Upper lobe of left lung (tissue), 6 donors: ENCODE data around the gene MRPL17. TPM values are rescaled to one million over a fixed set of nuclear protein-coding genes. Genes with fewer than 3 reads are reported as not detected.
A peak's percentile ranks its signal among the peaks of the same experiment; 100 is the strongest.

Experiments
- ATAC-seq, 2 donors: fragments of 200-7000 bp; cut with Tn5 transposase; one replicate each; pipeline ENCODE4 v1.9.1; 2022; ENCODE audit warnings: mild to moderate bottlenecking in 2 of 2, moderate library complexity in 2 of 2; ENCODE audit not compliant: low FRiP score in 2 of 2
- DNase-seq, 2 donors: peaks; one replicate each; pipeline ENCODE4 v3.0.0-alpha.2; 2019 to 2020
- H3K27ac ChIP-seq, 4 donors: fragments of 200-600 bp; sonication (generic); one replicate each; pipeline ENCODE4 v1.5.1; 2016 to 2019
- H3K27me3 ChIP-seq, 4 donors: fragments of 200-600 bp; sonication (generic); one replicate each; pipeline ENCODE4 v1.5.1; 2017 to 2019
- H3K36me3 ChIP-seq, 4 donors: fragments of 200-600 bp; sonication (generic); one replicate each; pipeline ENCODE4 v1.5.1; 2016 to 2019
- H3K4me1 ChIP-seq, 4 donors: fragments of 200-600 bp; sonication (generic); one replicate each; pipeline ENCODE4 v1.5.1; 2018 to 2019
- H3K4me3 ChIP-seq, 4 donors: fragments of 200-600 bp; sonication (generic); one replicate each; pipeline ENCODE4 v1.5.1; 2017 to 2019; ENCODE audit warnings: mild to moderate bottlenecking in 2 of 4, moderate library complexity in 1 of 4
- H3K9me3 ChIP-seq, 4 donors: fragments of 200-600 bp; sonication (generic); one replicate each; pipeline ENCODE4 v1.5.1; 2018 to 2019
- CTCF ChIP-seq, 6 experiments: fragments of 450-650 bp in 4 of 6; fragments of 200-600 bp in 2 of 6; sonication (generic) in 2 of 6; IDR thresholded peaks; one replicate each; pipeline ENCODE4 v1.5.1; 2016 to 2019; ENCODE audit warnings: antibody characterized with exemption in 6 of 6
- EP300 ChIP-seq, 4 donors: sonication (generic); formaldehyde crosslinking; IDR thresholded peaks; one replicate each; pipeline ENCODE4 v1.5.1; 2017; ENCODE audit warnings: antibody characterized with exemption in 4 of 4, control low read depth in 2 of 4
- POLR2A ChIP-seq, 4 donors: fragments of 450-650 bp; IDR thresholded peaks; one replicate each; pipeline ENCODE4 v1.5.1; 2016 to 2017; ENCODE audit warnings: antibody characterized with exemption in 4 of 4, mild to moderate bottlenecking in 2 of 4
- POLR2AphosphoS5 ChIP-seq, 2 donors: sonication (generic); formaldehyde crosslinking; IDR thresholded peaks; one replicate each; pipeline ENCODE4 v1.5.1; 2017; ENCODE audit warnings: antibody characterized with exemption in 2 of 2
- WGBS, 2 donors: methylation state at CpG; one replicate each; pipeline ENCODE4 v1.1.5; 2017 to 2018; 5-methylcytosine and 5-hydroxymethylcytosine counted together
- total RNA-seq, 6 donors: library from RNA; depleted of rRNA in 4 of 6; stranded (reverse); fragments of >200 nt in 4 of 6; gene quantifications; one replicate each; pipeline versions ENCODE4 v1.1.0 to v1.2.1, GENCODE V29; 2016 to 2021
- donor health status: DM: no; HTN: no; CAD: no; lungs with moderate emphysema.
- donor health status: DM: no; HTN: yes; CAD: no; lungs with severe emphysema.

MRPL17 gene
- total RNA-seq, 6 donors from 2014 or later: 12.6 to 49.2 (median 22.8) TPM

DNA sequence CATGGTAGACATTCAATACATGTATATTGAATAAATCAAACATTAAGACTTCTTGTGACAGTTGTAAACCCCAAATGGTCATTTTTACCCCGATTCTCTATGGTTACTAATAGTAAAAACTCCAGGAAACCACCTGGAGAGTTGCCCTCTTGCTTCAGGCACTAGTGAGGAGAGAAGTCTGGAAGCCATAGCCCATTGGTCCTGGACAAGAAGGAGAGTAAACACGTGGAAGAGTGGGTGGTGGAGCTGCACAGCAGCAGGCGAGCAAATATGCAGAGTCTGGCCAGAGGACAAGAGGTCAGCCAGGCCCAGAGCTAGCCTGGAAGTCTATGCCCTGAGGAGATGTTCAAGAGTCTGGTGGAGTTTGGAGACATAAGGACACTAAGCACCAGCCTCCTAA, 45.3 kb downstream of the MRPL17 start:
- peak in 1 of 2 donors; percentile 77 for ATAC-seq
- TF ChIP-seq POLR2A (IDR thresholded peaks at IDR 0.05): no peak
- TF ChIP-seq POLR2AphosphoS5 (IDR thresholded peaks at IDR 0.05): peak in 1 of 2 donors; percentile 24
- Histone ChIP-seq H3K9me3 (no peaks in the 10 kb centered on the region), H3K4me1 (peaks cover 33 to 51% (median 44%) of the 10 kb centered on the region in 4 donors), H3K36me3 (peaks cover 0 to 21% (median 2%) of the 10 kb centered on the region in 4 donors), H3K27ac (peak overlapping the region in 3 of 4 donors; percentile 12 to 43 (median 27)), H3K27me3 (no peaks in the 10 kb centered on the region), H3K4me3 (no peak overlapping the region)
- WGBS, 2 donors: 24 to 35% methylated on average over 3 of the region's 3 CpGs
- DNase-seq: peak in 1 of 2 donors; percentile 77

GRCh38 chr11:6636480-6636879, 46.7 kb downstream of the MRPL17 start:
- Histone ChIP-seq H3K27ac (peak overlapping the region; percentile 43 to 75 (median 71)), H3K4me1 (peaks cover 33 to 48% (median 44%) of the 10 kb centered on the region in 4 donors), H3K27me3 (no peaks in the 10 kb centered on the region), H3K36me3 (peaks cover 0 to 34% (median 7%) of the 10 kb centered on the region in 4 donors), H3K4me3 (no peak overlapping the region), H3K9me3 (no peaks in the 10 kb centered on the region)
- no peak for DNase-seq
- no peak for ATAC-seq
- 83 to 87% methylated on average over 3 of the region's 3 CpGs for whole genome bisulfite sequencing, 2 donors
- TF ChIP-seq CTCF (IDR thresholded peaks at IDR 0.05) (no peak), EP300 (IDR thresholded peaks at IDR 0.05) (no peak), POLR2AphosphoS5 (IDR thresholded peaks at IDR 0.05) (no peak), POLR2A (IDR thresholded peaks at IDR 0.05) (no peak)

GRCh38 chr11:6635082-6635932, 47.8 kb downstream of the MRPL17 start:
- H3K36me3 ChIP-seq: peaks cover 0 to 40% (median 11%) of the 10 kb centered on the region in 4 donors
- no peak for TF ChIP-seq CTCF (IDR thresholded peaks at IDR 0.05)
- peak; percentile 62 to 91 for TF ChIP-seq POLR2AphosphoS5 (IDR thresholded peaks at IDR 0.05)
- TF ChIP-seq EP300 (IDR thresholded peaks at IDR 0.05): peak in 3 of 4 donors; percentile 70 to 86 (median 83)
- TF ChIP-seq POLR2A (IDR thresholded peaks at IDR 0.05): no peak
- ATAC-seq: peak in 1 of 2 donors; percentile 62
- no peaks in the 10 kb centered on the region for H3K27me3 ChIP-seq
- no peaks in the 10 kb centered on the region for H3K9me3 ChIP-seq
- H3K27ac ChIP-seq: peak overlapping the region; percentile 43 to 75 (median 71)
- WGBS, 2 donors: 45 to 50% methylated on average over 6 to 10 of the region's 10 CpGs
- DNase-seq: no peak
- H3K4me3 ChIP-seq: no peak overlapping the region
- peaks cover 33 to 51% (median 44%) of the 10 kb centered on the region in 4 donors for H3K4me1 ChIP-seq

DNA sequence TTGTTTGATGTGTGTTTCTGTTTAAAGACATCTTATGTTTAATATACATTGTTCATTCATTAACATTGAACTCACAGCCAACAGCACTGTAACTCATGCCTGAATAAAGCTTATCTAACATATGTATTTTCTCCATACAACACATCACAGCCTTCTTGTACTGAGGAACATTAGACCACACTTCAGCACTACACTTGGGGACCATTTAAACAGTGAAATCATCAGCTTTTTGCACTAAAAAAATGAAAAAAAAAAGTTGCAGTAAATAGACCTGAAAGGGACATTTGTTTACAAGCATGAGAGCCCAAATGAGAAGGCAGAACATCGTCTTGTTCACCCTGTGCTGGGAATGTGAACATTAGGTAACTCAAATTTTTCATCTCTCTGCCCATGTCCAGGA, 48.6 kb downstream of the MRPL17 start:
- ATAC-seq: no peak
- peak overlapping the region; percentile 43 to 75 (median 71) for H3K27ac ChIP-seq

More for the DNA sequence above, 48.6 kb downstream of the MRPL17 start:
- 50 to 55% methylated on average over 1 of the region's 1 CpG for WGBS, 2 donors
- H3K4me3 ChIP-seq: no peak overlapping the region
- TF ChIP-seq POLR2A (IDR thresholded peaks at IDR 0.05): no peak
- TF ChIP-seq EP300 (IDR thresholded peaks at IDR 0.05): no peak
- TF ChIP-seq CTCF (IDR thresholded peaks at IDR 0.05): no peak
- TF ChIP-seq POLR2AphosphoS5 (IDR thresholded peaks at IDR 0.05): no peak
- no peak for DNase-seq
- peaks cover 0 to 38% (median 15%) of the 10 kb centered on the region in 4 donors for H3K36me3 ChIP-seq
- H3K9me3 ChIP-seq: no peaks in the 10 kb centered on the region
- H3K27me3 ChIP-seq: no peaks in the 10 kb centered on the region
- peaks cover 33 to 53% (median 44%) of the 10 kb centered on the region in 4 donors for H3K4me1 ChIP-seq
